H4 (cell line): Measurements from ENCODE around the gene SOS1. TPM values are rescaled to one million over a fixed set of nuclear protein-coding genes. Genes with fewer than 3 reads are reported as not detected.
A peak's percentile ranks its signal among the peaks of the same experiment; 100 is the strongest.
"Not testable (repeated sequence)": the region's sequence is repeated elsewhere in the genome, so short reads cannot be mapped to it uniquely, and the experiment has no call there.

Experiments
- DNase-seq: peaks from one replicate; pipeline ENCODE4 v3.0.0-alpha.2; 2015; ENCODE audit warnings: low spot score
- total RNA-seq: library from RNA; depleted of rRNA; stranded (reverse); fragments of >200 nt; shearing (Covaris generic); gene quantifications from 2 replicates; pipeline ENCODE4 v1.2.3, GENCODE V29; 2014; rRNA removed

Gene SOS1
- total RNA-seq = 14.3 and 25.8 TPM in 2 replicates

DNA sequence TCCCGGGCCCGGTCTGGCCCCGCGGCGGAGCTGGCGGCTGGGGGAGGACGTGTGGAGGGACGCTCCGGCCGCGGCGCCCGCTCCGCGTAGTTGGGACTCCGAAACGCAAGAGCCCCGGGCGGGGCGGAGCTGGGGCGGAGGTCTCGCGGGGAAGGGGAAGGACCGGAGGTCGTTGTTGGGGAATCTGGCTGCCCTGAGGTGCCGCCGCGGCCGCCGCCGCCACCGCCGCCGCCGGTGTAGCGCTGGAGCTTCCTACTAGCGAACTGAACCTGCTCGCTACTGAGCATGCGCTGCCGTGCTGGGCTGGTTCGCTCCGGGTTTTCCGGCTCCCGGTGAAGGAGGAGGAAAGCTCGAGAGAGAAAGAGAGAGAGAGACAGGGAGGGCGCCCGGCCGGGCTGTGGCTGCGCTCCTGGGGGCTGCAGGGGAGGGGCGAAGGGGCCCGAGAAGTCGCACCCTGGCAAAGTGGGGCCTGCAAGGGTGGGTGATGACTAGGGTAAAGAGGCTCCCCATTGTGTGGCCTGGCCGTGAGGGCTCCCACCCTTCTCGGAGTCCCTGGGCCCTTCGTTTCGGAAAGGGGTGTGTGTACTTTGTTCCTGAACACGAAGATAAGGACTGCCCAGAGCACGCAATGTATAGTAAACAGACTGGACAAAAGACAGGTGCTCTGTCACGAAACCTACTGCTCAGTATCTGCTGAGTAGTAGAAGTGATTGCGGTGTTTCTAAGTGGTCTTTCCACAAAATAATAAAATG is at the start of gene SOS1:
SOS1 (minus strand) TSS at position 281 of the 752 bp plus-strand sequence. CDS start 629 bp downstream, outside the sequence.
- DNase-seq = peak; percentile 92

DNA sequence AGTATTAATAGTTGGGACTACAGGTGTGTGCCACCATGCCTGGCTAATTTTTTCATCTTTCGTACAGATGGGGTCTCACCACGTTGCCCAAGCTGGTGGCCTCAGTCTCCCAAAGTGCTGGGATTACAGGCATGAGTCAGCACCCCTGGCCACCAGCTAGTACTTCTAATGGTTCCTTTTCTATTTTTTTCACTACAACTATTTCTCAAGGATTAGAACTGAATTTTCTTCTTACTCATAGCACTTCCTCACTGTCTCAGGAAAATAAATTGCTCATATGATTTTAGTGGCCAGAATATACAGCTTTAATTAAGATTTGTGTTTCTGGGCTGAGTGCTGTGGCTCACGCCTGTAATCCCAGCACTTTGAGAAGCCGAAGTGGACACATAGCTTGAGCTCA is 43.2 kb upstream of the SOS1 start:
- DNase-seq = no peak

DNA sequence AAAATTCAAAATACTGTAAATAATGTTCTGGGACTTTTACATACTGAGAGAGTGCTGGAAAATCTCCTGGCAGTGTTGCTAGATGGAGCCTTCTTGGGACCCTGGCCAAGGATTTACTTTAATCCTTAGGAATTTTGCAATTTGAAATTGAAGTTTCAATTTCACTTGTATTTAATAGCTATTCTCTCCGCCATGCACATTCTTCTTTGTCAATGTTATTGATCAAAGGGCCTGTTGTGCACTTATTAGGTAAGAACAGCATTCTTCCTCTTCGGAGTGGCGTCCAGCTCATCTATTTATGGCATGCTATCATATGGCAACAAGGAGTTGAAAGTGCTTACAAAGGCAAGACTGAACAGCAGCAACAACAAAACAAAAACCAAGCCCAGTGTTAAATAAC is 40.1 kb upstream of the SOS1 start:
- no peak for DNase-seq

DNA sequence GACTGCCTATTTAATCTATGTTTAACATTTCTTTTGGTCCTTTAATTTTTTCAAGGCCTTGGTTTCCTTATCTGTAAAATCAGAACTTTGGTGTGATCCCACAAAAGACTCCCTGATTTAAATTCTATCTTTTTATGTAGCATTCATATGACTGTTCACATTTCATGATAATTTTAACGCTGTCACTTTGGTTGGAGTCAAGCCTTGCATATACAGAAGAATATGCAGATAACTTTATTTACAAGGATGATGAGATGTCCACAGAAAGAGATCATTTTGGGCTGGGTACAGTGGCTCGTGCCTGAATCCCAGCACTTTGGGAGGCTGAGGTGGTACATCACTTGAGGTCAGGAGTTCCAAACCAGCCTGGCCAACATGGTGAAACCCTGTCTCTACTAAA is 38.4 kb upstream of the SOS1 start:
- DNase-seq = no peak

DNA sequence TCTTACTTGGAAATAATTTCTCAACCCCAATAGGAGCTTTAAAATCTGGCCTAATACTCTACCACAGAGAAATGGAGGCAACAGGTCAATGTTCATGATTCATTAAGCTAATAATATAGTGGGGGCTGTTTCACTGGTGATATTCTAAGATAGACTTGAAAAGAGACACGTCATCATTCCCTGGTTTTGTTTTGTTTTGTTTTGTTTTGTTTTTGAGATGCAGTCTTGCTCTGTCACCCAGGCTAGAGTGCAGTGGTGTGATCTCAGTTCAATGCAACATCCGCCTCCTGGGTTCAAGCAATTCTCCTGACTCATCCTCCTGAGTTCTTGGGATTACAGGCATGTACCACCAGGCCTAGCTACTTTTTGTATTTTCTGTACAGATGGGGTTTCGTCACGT is 37.5 kb upstream of the SOS1 start:
- no peak for DNase-seq

DNA sequence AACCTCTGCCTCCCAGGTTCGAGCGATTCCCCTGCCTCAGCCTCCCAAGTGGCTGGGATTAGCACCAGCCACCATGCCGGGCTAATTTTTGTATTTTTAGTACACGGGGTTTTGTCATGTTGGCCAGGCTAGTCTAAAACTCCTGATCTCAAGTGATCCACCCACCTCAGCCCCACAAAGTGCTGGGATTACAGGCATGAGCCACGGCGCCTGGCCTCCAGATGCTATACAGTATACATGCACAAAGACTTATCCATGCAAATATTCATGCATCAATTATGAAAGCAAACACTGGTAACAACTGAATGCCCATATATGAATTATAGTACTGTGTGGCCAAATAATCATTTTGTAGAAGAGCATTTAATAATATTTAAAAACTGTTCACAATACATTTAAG is 36.0 kb upstream of the SOS1 start:
- no peak for DNase-seq

DNA sequence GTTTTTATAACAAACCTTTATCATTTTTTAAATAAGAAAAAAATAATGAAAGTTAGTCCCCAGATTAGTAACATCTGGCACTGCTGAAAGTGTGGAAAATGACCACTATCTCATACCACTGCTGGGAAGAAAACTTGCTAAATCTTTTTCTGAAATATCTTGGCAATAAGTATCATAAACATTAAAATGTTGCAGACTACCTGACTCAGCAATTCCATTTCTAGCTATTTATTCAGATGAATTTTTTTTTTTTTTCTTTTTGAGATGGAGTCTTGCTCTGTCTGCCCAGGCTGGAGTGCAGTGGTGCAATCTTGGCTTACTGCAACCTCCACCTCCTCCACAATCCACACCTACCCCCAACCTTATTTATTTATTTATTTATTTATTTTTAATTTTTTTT is 35.3 kb upstream of the SOS1 start:
- DNase-seq = no peak

DNA sequence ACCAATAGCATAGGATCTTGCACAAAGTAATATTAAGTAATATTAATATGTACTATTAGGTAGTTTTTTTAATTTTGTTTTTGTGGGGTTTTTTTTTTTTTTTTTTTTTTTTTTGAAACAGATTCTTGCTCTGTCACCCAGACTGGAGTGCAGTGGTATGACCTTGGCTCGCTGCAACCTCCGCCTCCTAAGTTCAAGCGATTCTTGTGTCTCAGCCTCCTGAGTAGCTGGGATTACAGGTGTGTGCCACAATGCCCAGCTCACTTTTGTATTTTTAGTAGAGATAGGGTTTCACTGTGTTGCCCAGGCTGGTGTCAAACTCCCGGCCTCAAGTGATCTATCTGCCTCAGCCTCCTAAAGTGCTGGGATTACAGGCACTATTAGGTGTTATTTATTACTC is 34.7 kb upstream of the SOS1 start:
- not testable (repeated sequence) for DNase-seq

DNA sequence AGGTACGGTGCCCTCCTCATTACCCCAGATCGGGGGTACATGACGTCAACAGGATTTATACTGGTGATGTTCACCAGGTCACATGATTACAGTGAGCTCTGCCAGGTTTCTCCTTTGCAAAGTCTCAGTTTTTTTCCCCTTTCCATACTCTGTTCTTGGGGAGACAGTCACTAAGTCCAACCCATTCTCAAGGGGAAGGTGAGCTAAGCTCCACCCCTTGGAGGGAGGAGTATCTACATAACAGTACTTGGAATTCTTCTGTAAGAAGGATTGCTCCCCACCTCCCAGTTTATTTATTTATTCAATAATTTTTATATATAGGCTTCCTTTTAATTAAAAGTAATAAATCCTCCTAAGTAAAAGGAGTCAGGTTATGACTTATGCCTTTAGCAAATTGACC is 34.1 kb upstream of the SOS1 start:
- DNase-seq = no peak

DNA sequence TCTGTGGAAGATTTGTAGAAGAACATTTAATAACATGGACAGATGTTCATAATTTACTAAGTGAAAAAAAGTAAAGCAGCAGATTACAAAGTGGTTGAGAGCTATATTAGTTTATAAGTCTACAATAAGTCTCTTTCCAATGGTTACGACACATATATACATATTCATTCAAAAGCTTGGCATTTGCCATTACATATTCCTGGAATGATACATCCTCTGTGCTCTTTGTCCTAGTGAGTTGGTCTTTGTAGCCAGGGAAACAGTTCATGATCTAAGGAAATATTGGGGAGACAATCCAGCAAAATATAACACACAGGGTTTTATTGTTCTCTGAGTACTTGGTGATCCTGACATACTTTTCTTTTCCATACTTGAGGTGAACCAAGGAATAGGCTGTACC is 32.5 kb upstream of the SOS1 start:
- no peak for DNase-seq

DNA sequence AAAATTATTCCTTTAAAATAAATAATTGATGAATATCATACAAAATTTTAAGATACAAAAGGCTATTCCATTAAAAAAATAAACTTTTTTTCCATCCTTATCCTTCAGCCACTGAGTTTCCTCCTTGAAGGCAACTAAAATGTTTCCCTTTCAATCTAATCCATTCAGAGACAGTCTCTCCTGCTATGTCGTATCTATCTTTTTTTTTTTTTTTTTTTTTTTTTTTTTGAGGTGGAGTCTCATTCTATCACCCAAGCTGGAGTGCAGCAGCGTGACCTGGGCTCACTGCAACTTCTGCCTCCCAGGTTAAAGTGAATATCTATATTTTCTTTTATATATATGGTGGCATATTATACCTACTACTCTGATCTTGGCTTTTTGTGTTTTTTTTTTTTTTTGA is 31.7 kb upstream of the SOS1 start:
- no peak for DNase-seq

DNA sequence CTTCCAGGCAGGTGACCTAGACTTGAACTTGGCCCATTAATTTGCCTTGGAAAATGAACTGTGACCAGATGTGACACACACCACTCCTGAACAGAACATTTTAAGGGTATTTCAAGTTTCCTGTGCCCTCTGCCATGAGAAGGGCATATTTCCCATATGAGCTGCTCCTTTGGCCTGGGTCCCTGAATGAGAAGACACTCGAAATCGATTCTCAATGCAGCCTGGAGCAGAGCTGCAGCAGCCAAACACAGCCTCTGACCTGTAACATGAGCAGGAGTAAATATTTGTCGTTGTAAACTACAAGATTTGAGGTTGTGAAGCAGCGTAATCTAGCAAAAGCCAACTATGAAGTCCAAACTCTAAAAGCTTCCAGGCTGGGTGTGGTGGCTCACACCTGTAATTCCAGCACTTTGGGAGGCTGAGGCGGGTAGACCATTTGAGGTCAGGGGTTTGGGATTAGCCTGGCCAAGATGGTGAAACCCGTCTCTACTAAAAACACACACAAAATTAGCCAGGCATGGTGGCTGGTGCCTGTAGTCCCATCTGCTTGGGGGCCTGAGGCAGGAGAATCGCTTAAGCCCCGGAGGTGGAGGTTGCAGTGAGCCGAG is 30.1 kb upstream of the SOS1 start:
- DNase-seq = no peak

DNA sequence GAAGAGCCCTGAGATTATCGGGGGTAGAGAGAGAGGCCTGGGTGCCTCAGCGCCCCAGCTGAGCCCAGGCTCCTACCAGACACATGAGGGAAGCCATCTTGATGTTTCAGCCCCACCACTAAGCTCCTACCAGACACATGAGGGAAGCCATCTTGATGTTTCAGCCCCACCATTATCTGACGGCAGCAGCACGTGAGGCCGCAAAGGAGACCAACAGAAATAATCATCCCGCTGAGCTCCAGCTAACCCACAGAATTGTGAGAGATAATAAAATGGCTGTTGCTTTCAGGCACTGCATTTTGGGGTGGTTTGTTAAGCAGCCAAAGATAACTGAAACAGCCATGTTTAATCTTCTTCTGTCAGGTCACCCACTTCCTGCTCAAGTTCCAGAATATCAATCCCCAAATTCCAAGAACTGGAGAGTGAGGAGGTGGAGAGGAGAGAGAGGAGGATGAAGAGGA is 29.3 kb upstream of the SOS1 start:
- DNase-seq = no peak

DNA sequence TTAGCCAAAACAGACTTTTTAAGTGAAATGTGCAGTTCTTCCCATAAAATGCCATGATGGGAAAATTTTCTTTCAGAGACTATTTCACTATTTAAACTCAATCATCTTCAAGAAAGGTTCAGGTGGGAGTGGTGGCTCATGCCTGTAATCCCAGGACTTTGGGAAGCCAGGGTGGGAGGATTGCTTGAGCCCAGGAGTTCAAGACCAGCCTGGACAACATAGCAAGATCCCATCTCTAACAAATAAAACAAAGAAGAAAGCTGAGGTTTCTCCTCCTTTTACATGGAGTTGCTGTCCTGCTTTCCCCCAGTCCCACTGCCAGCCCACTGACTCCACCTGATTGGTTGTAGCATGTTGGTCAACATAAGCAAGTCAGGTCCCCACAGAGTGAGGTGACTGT is 25.8 kb upstream of the SOS1 start:
- DNase-seq = no peak

DNA sequence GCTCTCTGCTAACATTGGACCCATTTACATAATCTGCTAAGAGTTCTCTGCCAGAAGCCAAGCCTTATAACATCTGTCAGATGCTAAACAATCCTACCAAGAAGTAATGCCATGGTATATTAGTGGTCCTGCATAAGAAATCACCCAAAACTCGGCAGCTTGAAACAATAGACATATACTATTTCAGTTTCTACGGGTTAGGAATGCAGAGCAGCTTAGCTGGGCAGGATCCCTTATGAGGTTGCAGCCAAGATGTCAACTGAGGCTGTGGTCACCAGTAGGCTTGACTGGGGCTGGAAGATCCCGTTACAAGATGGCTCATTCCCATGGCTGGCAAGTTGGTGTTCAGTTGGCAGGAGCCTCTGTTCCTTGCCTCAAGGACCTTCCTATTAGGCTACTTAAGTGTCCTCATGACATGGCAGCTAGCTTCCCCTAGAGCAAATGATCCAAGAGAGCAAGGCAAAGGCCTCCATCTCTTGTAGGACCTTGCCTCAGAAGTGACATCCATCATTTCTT is 25.1 kb upstream of the SOS1 start:
- no peak for DNase-seq

DNA sequence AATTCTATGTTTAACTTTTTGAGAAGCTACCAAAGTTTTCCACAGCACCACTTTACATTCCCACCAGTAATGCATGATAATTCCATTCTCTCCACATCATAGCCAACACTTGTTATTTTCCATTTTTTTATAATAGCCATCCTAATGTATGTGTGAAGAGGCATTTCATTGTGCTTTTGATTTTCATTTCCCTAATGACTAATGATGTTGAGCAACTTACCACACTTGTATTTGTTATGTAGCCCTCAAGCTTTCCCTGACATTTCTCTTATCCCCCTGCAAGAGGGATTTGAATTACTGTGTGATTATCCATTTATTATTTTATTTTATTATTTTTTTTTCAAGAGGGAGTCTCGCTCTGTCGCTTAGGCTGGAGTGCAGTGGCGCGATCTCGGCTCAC is 23.6 kb upstream of the SOS1 start:
- DNase-seq = no peak

DNA sequence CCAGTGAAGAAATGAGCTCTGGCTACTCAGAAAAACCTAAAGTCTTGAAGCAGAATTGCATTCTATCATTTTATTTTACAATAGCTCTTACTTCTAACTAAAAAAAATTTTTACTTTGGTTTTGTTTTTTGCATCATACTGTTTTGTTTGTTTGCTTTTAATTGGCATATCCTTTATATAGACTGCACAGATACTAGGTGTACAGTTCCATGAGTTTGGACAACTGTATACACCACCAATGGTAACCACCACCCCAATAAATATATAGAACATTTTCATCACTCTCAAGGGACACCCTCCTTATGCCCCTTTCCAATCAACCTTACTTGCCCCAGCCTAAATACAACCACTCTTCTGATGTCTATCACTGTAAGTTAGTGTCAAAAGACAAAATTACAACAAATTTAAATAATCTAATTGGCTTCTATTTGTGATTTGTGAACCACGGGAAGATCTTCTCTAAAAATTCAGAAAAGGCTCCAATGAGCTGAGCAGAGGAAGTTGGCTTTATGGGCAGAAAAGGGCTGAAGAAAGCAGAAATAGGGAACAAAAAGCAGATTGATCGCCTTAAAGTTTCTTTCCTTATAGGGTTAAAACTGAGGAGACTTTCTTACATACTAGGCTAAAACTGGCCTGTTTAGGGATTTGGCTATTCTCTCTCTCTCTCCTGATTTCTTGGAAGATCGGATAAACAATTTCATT is 22.2 kb upstream of the SOS1 start:
- no peak for DNase-seq

DNA sequence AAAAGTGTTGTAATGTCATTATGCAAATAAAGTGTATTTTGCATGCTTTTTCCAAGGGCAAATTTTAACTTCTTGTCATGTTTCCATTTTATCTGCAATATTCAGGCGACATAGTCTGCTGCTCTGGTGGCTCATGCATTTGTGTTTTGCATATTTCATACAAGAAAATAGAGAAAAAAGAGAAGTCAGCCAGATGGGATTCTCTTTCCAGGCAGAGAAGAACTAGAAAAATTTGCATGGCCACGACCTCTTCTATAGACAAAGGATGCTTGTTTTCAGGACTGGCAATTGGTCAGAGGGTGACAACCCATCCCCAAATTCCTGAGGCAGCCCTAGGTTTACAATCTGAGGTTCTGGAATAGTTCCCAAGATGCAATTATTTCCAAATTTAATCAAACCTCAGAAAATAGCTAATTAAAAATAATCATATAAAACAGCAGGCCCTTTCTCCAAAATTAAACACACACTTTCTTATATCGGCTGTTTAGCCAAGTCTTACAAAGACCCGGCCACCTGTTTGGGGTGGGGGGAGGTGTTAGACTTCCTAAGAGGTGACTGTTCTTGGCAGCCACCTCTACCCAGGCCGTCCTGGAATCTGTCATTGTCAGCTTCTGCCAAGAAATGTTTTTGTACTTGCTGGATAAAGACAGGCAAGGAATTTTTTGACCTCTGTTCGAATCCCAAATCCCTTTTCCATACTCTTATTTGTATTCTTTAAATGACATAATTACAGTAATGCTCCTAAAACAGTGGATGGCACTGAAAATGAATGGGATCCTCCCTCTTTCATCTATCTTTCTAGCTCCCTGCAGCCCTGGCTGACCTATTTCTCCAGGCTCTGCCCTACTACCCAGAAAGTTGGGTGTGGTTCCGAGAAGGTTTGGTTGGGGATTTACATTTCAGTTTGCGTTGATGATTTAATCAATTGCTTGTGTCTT is 20.8 kb upstream of the SOS1 start:
- DNase-seq = peak; percentile 64

DNA sequence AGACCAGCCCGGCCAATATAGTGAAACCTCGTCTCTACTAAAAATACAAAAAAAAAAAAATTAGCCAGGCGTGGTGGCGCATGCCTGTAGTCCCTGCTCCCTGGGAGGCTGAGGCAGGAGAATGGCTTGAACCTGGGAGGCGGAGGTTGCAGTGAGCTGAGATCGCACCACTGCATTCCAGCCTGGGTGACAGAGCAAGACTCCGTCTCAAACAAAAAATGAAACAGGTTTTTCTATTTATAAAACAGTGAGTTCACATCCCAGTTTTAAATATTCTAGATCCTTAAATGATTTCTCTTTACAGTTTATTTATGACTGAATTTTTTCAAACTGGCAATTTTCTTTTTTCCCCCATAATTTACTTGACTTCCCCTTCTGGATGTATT is 20.1 kb upstream of the SOS1 start:
- not testable (repeated sequence) for DNase-seq

DNA sequence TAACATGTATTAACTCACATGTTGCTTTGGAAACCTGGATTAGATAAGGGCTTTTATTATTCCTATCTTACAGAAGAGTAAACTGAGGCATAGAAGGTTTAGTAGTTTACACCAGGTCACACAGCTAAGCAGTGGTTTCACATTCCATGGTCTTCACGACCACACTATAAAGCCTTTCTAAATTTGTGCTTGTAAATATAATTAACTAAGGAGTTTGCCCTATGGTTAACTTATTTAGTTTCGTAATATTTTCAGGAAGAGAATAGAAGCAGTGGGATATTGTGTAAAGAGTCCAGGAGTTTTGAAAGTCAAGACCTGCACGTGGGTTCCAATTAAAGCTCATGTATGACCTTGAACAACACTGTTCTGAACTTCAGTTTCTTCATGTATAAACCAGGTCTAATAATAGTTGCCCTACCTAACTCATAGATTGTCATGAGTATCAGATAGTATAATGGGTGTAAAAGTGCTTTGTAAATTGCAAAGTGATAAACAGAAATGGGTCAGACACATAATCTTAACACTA is 19.5 kb upstream of the SOS1 start:
- DNase-seq = peak; percentile 67

DNA sequence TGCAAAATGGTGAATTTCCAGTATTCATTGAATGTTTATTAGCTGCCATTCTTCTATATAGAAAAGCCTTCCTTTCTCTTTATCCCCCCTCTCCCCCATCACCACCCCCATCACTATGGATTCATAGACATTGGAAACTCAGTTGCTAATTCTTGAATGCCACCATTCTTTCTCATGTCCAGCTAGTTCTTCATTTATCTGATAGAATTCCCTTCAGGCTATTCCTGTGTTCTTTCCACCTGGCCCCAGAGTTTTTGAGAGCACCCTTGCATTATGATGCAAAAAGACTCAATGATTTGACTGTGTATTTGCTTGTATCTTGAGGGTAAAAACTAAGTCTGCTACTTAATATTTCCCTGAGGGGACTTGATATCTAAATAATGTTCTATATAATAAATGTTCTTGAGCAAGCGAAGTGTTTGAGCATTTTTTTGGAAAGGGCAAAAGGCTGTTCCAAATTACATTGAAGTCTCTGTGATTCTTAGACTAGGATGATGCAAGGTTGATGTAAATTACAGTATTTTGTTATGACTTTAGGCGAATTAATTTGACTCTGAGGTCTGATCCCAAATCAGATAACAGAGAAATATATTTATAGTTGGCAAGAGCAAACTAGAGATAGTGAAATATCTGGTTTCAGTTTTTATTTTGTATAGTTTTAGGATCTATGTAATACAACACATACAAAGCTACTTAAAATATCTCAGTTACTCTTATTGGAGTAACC is 18.8 kb upstream of the SOS1 start:
- peak; percentile 51 for DNase-seq
